T-helper 9 cell (primary cell): ENCODE measurements around the gene ZC3H8.

Source experiments
- DNase-seq: peaks from one replicate; pipeline ENCODE4 v3.0.0-alpha.2; 2020

ZC3H8 gene

DNA sequence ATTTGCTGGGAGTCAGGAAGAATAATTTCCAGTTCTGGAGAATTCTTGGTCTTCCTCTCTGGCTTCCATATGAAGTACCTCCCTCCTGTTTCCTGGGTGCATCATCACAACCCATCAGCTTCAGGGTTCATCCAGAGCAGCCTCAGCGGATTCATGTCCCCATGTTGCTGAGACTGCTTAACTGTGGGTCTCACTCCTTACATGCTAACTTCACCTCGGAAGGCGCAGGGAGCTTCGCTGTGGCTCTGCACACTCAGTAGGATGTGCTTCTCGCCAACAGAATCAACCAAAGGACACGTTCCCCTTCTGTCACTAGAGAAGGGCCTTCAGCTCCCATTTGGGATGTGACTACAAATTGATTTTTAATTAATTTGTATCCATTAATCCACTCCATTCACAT lies 92.5 kb downstream of the ZC3H8 start:
- DNase-seq: no peak
